H1 (cell line): ENCODE measurements around the gene BRCA1. TPM values are rescaled to one million over a fixed set of nuclear protein-coding genes. Genes with fewer than 3 reads are reported as not detected.

ENCODE experiments used
- CTCF ChIA-PET: fragments of 300-600 bp; sonication (Branson Sonifier 250); formaldehyde crosslinking; loops from one replicate; lab custom pipeline; 2021; ENCODE audit not compliant: partially characterized antibody; lab: Charles Lee
- POLR2A ChIA-PET: fragments of 300-600 bp; sonication (Branson Sonifier 250); formaldehyde crosslinking; loops from one replicate; lab custom pipeline; 2021; ENCODE audit warnings: inconsistent platforms; ENCODE audit not compliant: partially characterized antibody; lab: Charles Lee
- DNase-seq, 2 experiments: peaks; one replicate each; pipeline versions ENCODE4 v3.0.0 to v3.0.0-alpha.2; 2010 to 2022; ENCODE audit warnings: low spot score in 2 of 2, low read depth in 1 of 2, mixed read lengths in 1 of 2
- FAIRE-seq: peaks from 2 replicates; lab custom pipeline; 2011; peaks lifted over from hg19 to GRCh38; lab: Jason Lieb, UNC
- H2AFZ ChIP-seq: 2 replicates; pipeline ENCODE4 v1.8.1; 2012; ENCODE audit warnings: low read length, inconsistent platforms
- H2AK5ac ChIP-seq: 2 replicates; pipeline ENCODE4 v1.6.1; 2013; ENCODE audit warnings: low read depth, low read length
- H2BK120ac ChIP-seq: replicated peaks from 2 replicates; pipeline ENCODE3; 2013; ENCODE audit warnings: low read depth, low read length, inconsistent platforms
- H2BK12ac ChIP-seq: 2 replicates; pipeline ENCODE4 v1.6.1; 2013; ENCODE audit warnings: low read depth, low read length
- H2BK15ac ChIP-seq: 2 replicates; pipeline ENCODE4 v1.6.1; 2013; ENCODE audit warnings: low read length
- H2BK20ac ChIP-seq: 2 replicates; pipeline ENCODE4 v1.6.1; 2013; ENCODE audit warnings: low read length
- H2BK5ac ChIP-seq: 2 replicates; pipeline ENCODE4 v1.6.1; 2013; ENCODE audit warnings: low read depth, low read length
- H3K14ac ChIP-seq: 2 replicates; pipeline ENCODE4 v1.6.1; 2013; ENCODE audit warnings: inconsistent platforms; ENCODE audit not compliant: insufficient read length
- H3K18ac ChIP-seq: 2 replicates; pipeline ENCODE4 v1.6.1; 2013; ENCODE audit warnings: low read length; ENCODE audit errors: extremely low read depth
- H3K23ac ChIP-seq: 2 replicates; pipeline ENCODE4 v1.6.1; 2013; ENCODE audit warnings: inconsistent platforms; ENCODE audit not compliant: insufficient read length
- H3K23me2 ChIP-seq: 2 replicates; pipeline ENCODE4 v1.6.1; 2013; ENCODE audit warnings: low read depth, low read length
- H3K27ac ChIP-seq: 2 replicates; pipeline ENCODE4 v1.6.1; 2011; ENCODE audit warnings: low read depth, low read length, inconsistent platforms
- H3K27me3 ChIP-seq, 4 experiments: replicated peaks in 1 of 4; 1 replicate in 1 of 4; 2 replicates in 3 of 4; pipeline versions ENCODE4 v1.6.1 to v1.8.1; 2011 to 2013; ENCODE audit warnings: low read length in 3 of 4, mild to moderate bottlenecking in 3 of 4, inconsistent platforms in 2 of 4, mixed read lengths in 2 of 4, moderate library complexity in 1 of 4; ENCODE audit not compliant: control insufficient read depth in 3 of 4, insufficient read depth in 3 of 4; ENCODE audit errors: extremely low read depth in 1 of 4
- H3K36me3 ChIP-seq, 4 experiments: 2 replicates each; pipeline versions ENCODE4 v1.6.1 to v1.8.1; 2011 to 2013; ENCODE audit warnings: mild to moderate bottlenecking in 4 of 4, low read length in 3 of 4, moderate library complexity in 2 of 4, control low read depth in 1 of 4, inconsistent platforms in 1 of 4; ENCODE audit not compliant: insufficient read depth in 4 of 4, control insufficient read depth in 2 of 4
- H3K4ac ChIP-seq: replicated peaks from 2 replicates; pipeline ENCODE3; 2013; ENCODE audit warnings: low read length, low read depth, mixed read lengths, inconsistent platforms; ENCODE audit not compliant: insufficient read length
- H3K4me1 ChIP-seq, 4 experiments: replicated peaks in 1 of 4; 1 replicate in 1 of 4; 2 replicates in 3 of 4; pipeline versions ENCODE4 v1.6.1 to v1.8.1; 2011 to 2013; ENCODE audit warnings: low read length in 3 of 4, inconsistent platforms in 2 of 4, mixed read lengths in 1 of 4; ENCODE audit not compliant: insufficient read depth in 4 of 4, control insufficient read depth in 3 of 4
- H3K4me2 ChIP-seq, 2 experiments: 2 replicates each; pipeline versions ENCODE4 v1.6.1 to v1.8.1; 2011 to 2013; ENCODE audit warnings: low read depth in 2 of 2, low read length in 2 of 2, control low read depth in 1 of 2, inconsistent platforms in 1 of 2, mild to moderate bottlenecking in 1 of 2; ENCODE audit not compliant: insufficient read depth in 1 of 2
- H3K4me3 ChIP-seq, 4 experiments: fragments of 200-600, 300-600 bp in 1 of 4; sonication (generic), shearing (Covaris generic), sonication (Bioruptor Twin) in 1 of 4; 2 replicates each; pipeline versions ENCODE4 v1.5.1 to v1.8.1; 2011 to 2016; ENCODE audit warnings: low read length in 4 of 4, low read depth in 3 of 4, control low read depth in 2 of 4, inconsistent platforms in 2 of 4, mild to moderate bottlenecking in 2 of 4, mixed read lengths in 1 of 4, moderate library complexity in 1 of 4; ENCODE audit not compliant: insufficient read depth in 2 of 4; ENCODE audit errors: extremely low read depth in 1 of 4
- H3K56ac ChIP-seq: replicated peaks from 2 replicates; pipeline ENCODE3; 2013; ENCODE audit warnings: low read depth, mild to moderate bottlenecking, mixed read lengths, low read length, inconsistent platforms; ENCODE audit not compliant: insufficient read length
- H3K79me1 ChIP-seq: 2 replicates; pipeline ENCODE4 v1.6.1; 2013; ENCODE audit warnings: low read depth, low read length, control low read depth
- H3K79me2 ChIP-seq, 2 experiments: 2 replicates each; pipeline versions ENCODE4 v1.6.1 to v1.8.1; 2012 to 2013; ENCODE audit warnings: low read length in 2 of 2, mild to moderate bottlenecking in 2 of 2, inconsistent platforms in 1 of 2; ENCODE audit not compliant: insufficient read depth in 2 of 2, control insufficient read depth in 1 of 2
- H3K9ac ChIP-seq, 4 experiments: replicated peaks in 1 of 4; 1 replicate in 1 of 4; 2 replicates in 3 of 4; pipeline versions ENCODE4 v1.6.1 to v1.8.1; 2011 to 2013; ENCODE audit warnings: low read depth in 3 of 4, low read length in 3 of 4, control low read depth in 2 of 4, mild to moderate bottlenecking in 2 of 4, moderate library complexity in 2 of 4, inconsistent platforms in 1 of 4; ENCODE audit errors: extremely low read depth in 1 of 4
- H3K9me3 ChIP-seq, 2 experiments: 2 replicates each; pipeline versions ENCODE4 v1.6.1 to v1.8.1; 2012 to 2013; ENCODE audit warnings: mild to moderate bottlenecking in 2 of 2, moderate library complexity in 2 of 2, control low read depth in 1 of 2, inconsistent platforms in 1 of 2, low read depth in 1 of 2, low read length in 1 of 2, mixed read lengths in 1 of 2; ENCODE audit not compliant: insufficient read depth in 2 of 2
- H4K20me1 ChIP-seq, 2 experiments: replicated peaks in 1 of 2; 2 replicates each; pipeline versions ENCODE3 to v1.8.1; 2011 to 2013; ENCODE audit warnings: inconsistent platforms in 2 of 2, low read length in 2 of 2, mild to moderate bottlenecking in 1 of 2; ENCODE audit not compliant: insufficient read depth in 2 of 2, control insufficient read depth in 1 of 2
- H4K5ac ChIP-seq: 2 replicates; pipeline ENCODE4 v1.6.1; 2013; ENCODE audit warnings: low read length, low read depth, mixed read lengths, inconsistent platforms; ENCODE audit not compliant: insufficient read length
- H4K8ac ChIP-seq: 2 replicates; pipeline ENCODE4 v1.8.0; 2013; ENCODE audit warnings: mild to moderate bottlenecking, moderate library complexity, low read length, inconsistent platforms; ENCODE audit not compliant: insufficient read depth; ENCODE audit errors: extremely low read depth
- H4K91ac ChIP-seq: replicated peaks from 2 replicates; pipeline ENCODE3; 2013; ENCODE audit warnings: low read length, mixed read lengths, inconsistent platforms; ENCODE audit not compliant: insufficient read length
- CHD2 ChIP-seq: IDR thresholded peaks from 2 replicates; pipeline ENCODE4 v1.6.1; 2012; ENCODE audit warnings: low read length, improper control_type of control experiment
- RNF2 ChIP-seq: fragments of 200-900, 300-1000 bp; sonication (generic); IDR thresholded peaks from 2 replicates; pipeline ENCODE4 v1.7.1; 2016; ENCODE audit warnings: borderline replicate concordance, low read depth, mild to moderate bottlenecking, antibody characterized with exemption, low read length; ENCODE audit not compliant: poor library complexity, severe bottlenecking; ENCODE audit errors: missing control alignments
- SP4 ChIP-seq: IDR thresholded peaks from 2 replicates; pipeline ENCODE4 v1.6.1; 2012; ENCODE audit warnings: low read length, inconsistent platforms
- TCF12 ChIP-seq: IDR thresholded peaks from 2 replicates; pipeline ENCODE4 v1.6.1; 2011; ENCODE audit warnings: low read depth, mild to moderate bottlenecking, low read length
- USF2 ChIP-seq: IDR thresholded peaks from 2 replicates; pipeline ENCODE4 v1.6.1; 2011; ENCODE audit warnings: low read length, improper control_type of control experiment
- ZNF274 ChIP-seq: IDR thresholded peaks from 2 replicates; pipeline ENCODE4 v1.7.0; 2012; ENCODE audit warnings: low read length, borderline replicate concordance; ENCODE audit errors: extremely low read depth
- WGBS, 2 experiments: shearing (Covaris generic) in 1 of 2; methylation state at CpG; one replicate each; pipeline versions ENCODE4 v1.1.6 to v1.1.7; 2013 to 2015; ENCODE audit warnings: low lambda C conversion rate in 2 of 2, mixed read lengths in 2 of 2, inconsistent platforms in 1 of 2, low coverage in 1 of 2, missing lambda C conversion rate in 1 of 2; ENCODE audit not compliant: insufficient replicate concordance in 2 of 2, insufficient coverage in 1 of 2, insufficient read length in 1 of 2; ENCODE audit errors: extremely low coverage in 1 of 2, missing lambda C conversion rate in 1 of 2; 5-methylcytosine and 5-hydroxymethylcytosine counted together
- polyA plus RNA-seq, 7 experiments: library from polyadenylated mRNA; depleted of rRNA in 3 of 7; stranded (reverse) in 5 of 7; unstranded in 2 of 7; fragments of >200 nt in 5 of 7; fragments of 200-250 nt in 2 of 7; gene quantifications; 1 replicate in 5 of 7; 2 replicates in 1 of 7; 4 replicates in 1 of 7; pipeline versions ENCODE4 v1.2.1 to v1.2.3, GENCODE V29; 2011 to 2013; ENCODE audit warnings: missing spikeins in 2 of 7, mixed read lengths in 2 of 7
- total RNA-seq: library from RNA; stranded (reverse); fragmentation: NEBNext Ultra II Directional; extraction: Animal tissue kit (Norgen Biotek cat#: 25700); gene quantifications from 2 replicates; pipeline ENCODE4 v1.2.1, GENCODE V29; 2021

BRCA1 gene
- total and polyA plus RNA-seq, 2 of the 8 experiments (the other 6 are each of a cell fraction or from before 2014, with no cell fraction given), result 30.7 to 39.2 TPM

- H2AFZ ChIP-seq, result no peak overlapping the region
- 94% methylated on average over 5 of the region's 5 CpGs; no CpG with 5 or more reads in 1 of the 2 experiments for WGBS, 2 experiments
Measured at GRCh38 chr17:43143201-43143600, 18.0 kb upstream of the BRCA1 start.

More at GRCh38 chr17:43143201-43143600, 18.0 kb upstream of the BRCA1 start:
- Histone ChIP-seq H2BK15ac (no peak overlapping the region), H3K4me1 (peaks cover 0 to 2% (median 0%) of the 10 kb centered on the region in 4 experiments; a peak in 1 of 7 replicates), H2BK5ac (no peak overlapping the region), H3K4me3 (no peak overlapping the region), H3K79me2 (no peaks in the 10 kb centered on the region), H4K8ac (no peak overlapping the region), H3K4ac (no peak overlapping the region), H4K91ac (no peak overlapping the region), H3K27me3 (no peaks in the 10 kb centered on the region), H2BK20ac (no peak overlapping the region), H3K27ac (no peak overlapping the region), H2AK5ac (no peak overlapping the region), H3K9ac (no peak overlapping the region), H3K4me2 (no peak overlapping the region), H3K56ac (no peak overlapping the region), H2BK120ac (no peak overlapping the region), H4K5ac (no peak overlapping the region), H4K20me1 (no peaks in the 10 kb centered on the region), H3K14ac (no peak overlapping the region), H3K79me1 (no peaks in the 10 kb centered on the region; the same call in 1 of the 2 replicates), H3K9me3 (no peaks in the 10 kb centered on the region), H3K36me3 (no peaks in the 10 kb centered on the region), H3K23me2 (no peaks in the 10 kb centered on the region), H2BK12ac (no peak overlapping the region), H3K18ac (no peak overlapping the region), H3K23ac (no peak overlapping the region)
- ChIA-PET POLR2A (interaction anchor here (0.6 to 1.2 kb wide), 2 partner anchors 16 to 250 kb away, joined by 4 to 7 read pairs; no protein-coding TSS in a partner anchor), CTCF (interaction anchor here (0.7 to 1.1 kb wide), 2 partner anchors 59 to 71 kb away, joined by 3 read pairs; no protein-coding TSS in a partner anchor)
- DNase-seq (no peak), FAIRE-seq (no peak)
- no peak for TF ChIP-seq CHD2
- no peak for TF ChIP-seq TCF12
- no peak for TF ChIP-seq SP4
- TF ChIP-seq RNF2, result no peak
- no peak for TF ChIP-seq ZNF274
- TF ChIP-seq USF2, result no peak
